GM19025 (cell line): ENCODE results near the gene TSEN54.

Experiments used
- ATAC-seq: cut with Tn5 transposase; IDR thresholded peaks from one replicate; pipeline ENCODE4 v1.9.1; 2021; ENCODE audit warnings: mild to moderate bottlenecking, low read depth, moderate library complexity; ENCODE audit not compliant: unreplicated experiment

The TSEN54 gene

DNA sequence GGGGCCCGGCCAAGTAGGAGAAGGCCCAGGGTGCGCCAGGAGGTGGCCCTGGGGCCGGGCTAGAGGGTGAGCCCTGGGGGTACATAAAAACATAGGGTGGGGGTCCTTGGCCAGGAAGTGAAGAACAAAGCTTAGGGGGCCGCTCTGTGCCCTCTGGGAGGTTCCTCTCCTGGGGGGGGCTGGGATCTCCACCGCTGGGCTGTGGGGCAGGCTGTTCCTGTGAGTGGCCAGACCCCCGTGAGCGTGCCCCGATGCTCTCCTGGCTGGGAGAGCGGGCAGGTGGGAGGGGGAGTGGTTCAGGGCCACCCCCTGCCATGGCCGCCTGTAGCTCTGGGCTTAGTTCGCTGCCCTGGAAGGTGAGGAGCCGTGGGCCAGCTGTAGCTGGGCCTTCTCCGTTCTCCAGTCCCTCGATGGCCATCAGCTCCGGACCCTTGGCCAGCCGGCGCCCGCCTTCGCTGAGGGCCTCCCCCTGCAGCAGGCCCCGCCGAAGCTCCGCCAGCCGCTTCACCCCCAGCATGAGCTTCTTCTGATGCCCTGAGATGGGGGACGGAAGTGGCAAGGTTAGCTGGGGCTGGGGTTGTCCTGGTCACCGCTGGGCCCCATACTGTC, 13.5 kb upstream of the TSEN54 start:
- no peak for ATAC-seq

DNA sequence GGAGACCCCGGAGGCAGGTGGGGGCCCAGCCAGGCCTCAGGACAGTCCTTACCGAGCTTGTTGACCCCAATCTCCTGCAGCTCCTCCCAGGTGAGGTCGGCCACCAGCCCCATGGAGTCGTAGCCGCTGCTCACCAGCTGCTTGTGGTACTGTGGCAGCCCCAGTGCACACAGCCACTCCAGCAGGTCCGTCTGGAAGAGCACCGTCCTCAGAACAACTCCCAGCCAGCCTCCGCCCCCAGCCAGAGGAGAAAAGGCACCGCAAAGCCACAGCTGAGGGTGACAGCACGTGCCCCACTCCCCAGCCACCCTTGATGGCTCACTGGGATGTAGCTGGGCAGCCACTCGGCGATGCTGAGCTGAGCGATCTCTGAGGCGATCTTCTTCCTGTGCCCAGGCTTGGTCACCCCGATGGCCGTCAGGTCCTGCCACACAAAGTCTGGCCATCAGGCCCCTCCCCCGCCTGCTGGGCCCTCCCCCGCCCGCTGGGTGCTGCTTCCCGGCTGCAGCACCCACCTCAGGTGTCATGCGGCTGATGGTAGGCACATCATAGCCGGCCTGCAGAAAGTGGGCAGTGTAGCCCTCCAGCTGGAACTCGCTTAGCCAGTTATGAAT, 12.9 kb upstream of the TSEN54 start:
- ATAC-seq = no peak

GRCh38 chr17:75503976-75504346, 12.4 kb upstream of the TSEN54 start:
- no peak for ATAC-seq

DNA sequence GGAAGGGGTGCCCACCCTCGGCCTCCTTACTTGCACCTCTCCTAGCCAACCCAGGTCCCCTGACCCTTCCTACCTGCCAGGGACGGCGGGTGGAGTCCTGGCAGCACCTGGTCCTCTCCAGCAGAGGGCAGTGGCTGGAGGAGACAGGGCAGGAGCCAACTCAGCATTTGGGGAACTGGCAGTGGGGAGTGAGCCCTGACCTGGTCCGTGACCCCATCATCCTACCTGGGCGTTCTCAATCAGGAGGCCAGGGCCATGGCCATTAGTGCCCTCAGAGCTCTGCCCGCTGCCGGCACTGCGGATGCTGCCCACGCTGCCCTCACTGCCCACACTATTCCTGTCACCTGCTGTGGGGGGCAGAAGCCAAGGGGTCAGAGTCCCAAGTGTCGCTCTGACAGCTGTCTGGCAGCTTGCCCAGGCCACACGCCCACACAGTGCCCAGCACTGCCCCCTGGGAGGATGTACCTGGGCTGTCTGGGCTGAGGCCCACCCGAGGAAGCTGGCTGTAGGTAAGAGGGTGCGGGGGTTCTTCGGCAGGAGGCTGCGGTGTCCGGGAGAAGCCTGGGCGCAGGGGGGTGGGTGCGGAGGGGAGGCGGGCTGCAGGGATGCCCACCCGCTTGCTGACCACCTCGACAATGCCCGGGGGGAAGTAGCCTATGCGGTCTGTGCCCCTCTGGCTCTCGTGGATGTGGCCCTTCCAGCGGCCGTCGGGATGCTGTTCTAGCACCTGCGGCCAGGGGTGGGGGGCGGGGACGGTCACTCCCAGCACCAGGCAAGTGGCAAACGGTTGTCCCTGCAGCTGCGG, 11.8 kb upstream of the TSEN54 start:
- ATAC-seq = no peak

- ATAC-seq = no peak
Measured at GRCh38 chr17:75505152-75505409, 11.2 kb upstream of the TSEN54 start.

DNA sequence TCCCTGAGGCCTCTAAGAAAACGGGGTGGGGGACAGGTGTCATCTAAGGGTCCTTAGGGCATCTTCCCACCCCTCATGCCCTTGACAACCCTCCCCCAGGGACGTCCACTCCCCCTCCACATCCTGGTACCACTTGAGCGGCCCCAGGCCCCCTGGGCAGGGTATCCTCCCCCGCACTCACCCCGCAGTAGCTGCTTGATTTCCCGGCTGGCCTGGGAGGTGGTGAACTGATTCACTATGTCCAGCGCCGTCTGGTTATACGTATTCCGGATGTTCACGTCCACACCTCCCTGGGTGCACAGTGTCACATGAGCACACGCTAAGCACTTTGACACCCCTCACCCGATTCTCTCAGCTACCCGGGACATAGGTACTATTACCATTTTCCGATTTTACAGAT, 10.7 kb upstream of the TSEN54 start:
- ATAC-seq = no peak

GRCh38 chr17:75506134-75506533, 10.2 kb upstream of the TSEN54 start:
- ATAC-seq = no peak

DNA sequence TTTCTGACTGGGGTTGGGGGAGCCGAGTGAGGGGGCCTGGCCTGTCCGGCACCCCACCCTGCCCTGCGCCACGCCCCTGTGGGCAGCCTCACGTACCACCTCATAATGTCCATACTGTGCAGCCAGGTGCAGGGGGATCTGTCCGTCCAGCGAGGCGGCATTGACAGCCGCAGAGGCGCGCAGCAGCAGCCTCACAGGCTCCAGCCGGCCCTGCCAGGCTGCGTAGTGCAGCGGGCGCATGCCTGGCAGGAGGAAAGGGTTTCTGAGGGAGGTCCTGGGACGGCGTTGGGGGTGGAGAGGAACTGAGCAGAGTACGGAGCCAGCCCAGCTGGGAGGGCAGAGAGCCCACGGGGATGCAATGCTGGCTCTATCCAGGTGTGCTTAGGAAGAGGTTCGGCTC, 9.4 kb upstream of the TSEN54 start:
- no peak for ATAC-seq

DNA sequence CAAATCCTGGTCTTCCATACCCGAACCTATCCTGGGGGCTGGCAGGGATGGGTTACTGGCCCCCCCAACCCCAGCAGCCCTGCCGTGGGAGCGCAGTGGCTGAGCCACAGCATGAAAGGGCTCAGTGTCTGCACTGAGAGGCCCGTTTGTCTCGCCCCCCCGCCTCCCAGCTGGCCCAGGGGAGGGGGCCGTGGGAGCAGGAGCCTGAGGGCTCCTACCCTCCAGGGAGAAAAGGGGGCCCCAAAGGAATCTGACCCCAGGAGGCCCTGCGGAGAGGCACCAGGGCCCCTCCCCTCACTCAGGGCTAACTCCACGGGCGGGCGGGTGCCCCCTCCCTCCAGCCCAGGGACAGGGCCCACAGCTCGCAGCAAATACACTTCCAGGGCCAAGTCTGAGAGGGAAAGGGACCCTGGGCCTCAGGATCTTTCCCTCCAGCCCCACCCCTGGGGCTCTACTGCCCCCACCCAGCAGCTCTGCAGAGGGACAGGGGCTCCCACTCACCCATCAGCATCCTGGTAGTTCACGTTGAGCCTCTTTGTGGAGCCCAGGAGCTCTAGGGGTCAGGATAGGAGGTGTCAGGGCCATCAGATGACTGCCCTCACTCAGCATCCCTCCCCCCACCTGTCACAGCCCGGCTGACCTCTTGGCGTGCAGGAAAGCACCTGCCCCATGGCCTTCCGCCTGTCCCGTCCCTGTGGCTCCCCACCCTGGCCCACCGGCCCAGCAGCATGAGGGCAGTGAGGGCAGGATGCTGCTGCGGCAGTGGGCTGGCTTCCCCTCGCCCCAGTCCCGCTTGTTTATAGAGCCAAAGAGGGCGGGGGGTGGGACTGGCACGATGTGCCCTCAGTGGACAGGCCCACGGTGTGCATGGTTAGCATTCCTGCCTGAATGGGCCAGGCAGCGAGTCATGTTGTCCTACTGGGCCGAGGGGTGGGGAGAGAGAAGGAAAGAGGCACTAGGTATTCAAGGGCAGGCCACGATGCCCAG, 8.3 kb upstream of the TSEN54 start:
- no peak for ATAC-seq

- no peak for ATAC-seq
Measured at GRCh38 chr17:75508931-75509361, 7.4 kb upstream of the TSEN54 start.

DNA sequence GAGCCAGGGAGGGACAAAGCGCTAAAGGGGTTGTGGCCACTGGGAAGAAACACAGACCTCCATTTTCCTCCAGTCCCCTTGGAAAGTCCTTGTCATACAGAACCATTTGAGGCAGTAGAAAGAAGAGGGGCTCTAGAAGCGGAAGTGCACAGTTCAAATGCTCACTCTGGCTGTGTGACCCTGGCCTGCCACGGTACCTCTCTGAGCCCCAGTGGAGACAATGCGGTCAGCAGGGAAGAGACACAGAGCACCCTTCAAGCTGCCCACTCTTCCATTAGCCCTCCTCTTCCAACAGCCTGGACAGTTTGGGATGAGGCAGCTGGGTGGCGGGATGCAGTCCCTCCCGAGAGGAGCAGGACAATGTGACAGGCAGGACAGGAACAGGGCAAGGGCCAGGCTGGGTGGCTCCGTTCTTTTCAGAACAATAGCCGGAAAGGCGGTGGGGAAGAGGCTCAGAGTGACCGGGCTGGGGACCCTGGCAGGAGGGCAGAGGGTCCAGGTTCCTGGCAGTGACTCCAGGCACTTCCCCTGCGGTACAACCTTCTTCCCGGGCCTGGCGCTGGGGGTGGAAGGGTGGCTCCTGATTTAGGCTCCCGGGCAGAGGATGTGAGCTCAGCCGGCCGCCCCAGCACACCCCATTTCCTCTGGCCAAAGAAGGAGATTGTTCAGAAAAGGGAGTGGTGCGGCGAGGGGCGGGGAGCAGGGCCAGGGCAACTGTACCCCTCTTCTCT, 6.6 kb upstream of the TSEN54 start:
- no peak for ATAC-seq

- ATAC-seq = no peak
Measured at GRCh38 chr17:75511270-75511609, 5.1 kb upstream of the TSEN54 start.

DNA sequence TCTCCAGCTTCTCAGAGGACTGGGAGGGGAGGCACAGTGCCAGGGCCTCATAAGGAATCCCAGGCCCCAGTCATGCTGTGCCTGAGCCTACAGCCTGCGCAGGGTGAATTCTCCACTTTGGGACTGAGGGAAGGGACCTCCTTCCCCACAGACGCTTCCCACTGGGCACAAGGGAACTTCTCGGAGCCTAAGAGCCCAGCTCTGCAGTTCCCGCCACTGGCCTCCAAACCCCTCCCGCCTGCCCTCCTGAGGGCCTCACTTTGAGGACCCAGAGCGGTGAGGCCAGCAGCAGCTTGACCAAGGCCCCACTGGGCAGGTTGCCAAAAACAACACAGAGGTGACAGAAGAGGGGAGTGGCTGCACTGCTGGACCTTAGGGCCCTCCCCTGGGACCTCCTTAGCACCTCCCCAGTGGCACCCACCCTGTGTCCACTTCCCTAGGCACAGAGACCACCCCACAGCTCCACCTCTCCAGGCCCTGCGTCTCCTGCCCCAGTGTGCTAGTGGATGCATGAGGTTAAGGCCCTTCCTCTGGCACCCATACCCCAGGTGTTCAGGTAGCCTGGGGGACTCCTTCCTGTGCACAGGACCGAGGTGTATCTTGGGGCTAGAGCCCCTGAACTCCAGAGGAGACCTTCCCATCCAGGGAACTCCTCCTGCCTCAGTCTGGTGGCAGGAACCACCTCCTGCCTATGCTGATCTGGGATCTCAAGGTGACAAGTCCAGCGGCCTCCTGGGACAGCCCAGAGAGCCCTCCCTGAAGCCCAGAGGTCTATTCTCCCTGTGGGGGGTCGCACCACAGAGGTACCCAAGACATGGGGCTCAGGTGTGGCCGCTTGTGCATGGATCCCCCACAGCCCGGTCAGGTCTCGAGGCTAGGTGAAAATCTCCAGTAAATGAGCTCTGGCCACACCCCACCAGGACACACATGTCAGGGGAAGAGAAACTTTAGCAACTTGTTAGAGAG, 4.4 kb upstream of the TSEN54 start:
- no peak for ATAC-seq

GRCh38 chr17:75512926-75513640, 3.2 kb upstream of the TSEN54 start:
- ATAC-seq = no peak

- no peak for ATAC-seq
Measured at GRCh38 chr17:75513641-75514000, 2.7 kb upstream of the TSEN54 start.

DNA sequence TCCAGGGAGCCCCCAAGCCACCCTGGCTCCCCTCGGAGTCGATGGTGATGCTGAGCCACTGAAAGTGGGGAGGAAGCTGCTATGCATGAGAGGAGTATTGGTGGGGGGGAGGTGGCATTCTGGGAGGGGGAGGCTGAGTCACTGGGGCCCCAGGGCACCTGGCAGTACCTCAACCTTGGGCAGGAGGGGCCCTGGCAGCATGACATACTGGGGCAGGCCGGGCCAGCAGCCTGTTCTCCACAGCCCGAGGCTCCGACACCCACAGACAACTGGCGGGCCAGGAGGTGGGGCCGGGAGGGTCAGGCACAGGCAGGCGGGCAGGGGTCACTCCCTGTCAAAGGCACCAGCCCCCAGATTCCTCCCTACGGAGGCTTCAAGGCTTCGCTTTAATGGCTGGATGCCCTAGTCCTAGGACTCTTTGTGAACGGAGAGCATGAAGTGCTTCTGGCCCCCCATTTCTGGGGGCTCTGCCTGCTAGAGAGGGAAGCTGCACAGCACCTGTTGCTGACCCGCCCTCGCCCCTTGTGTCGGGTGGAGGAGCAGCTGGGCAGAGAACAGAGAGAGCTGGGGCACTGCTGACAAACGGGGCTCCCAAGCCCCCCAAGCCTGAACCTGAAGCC, 1.9 kb upstream of the TSEN54 start:
- no peak for ATAC-seq

- no peak for ATAC-seq
Measured at GRCh38 chr17:75514919-75515495, 1.3 kb upstream of the TSEN54 start.
